T1000 (cell line): Measurements from ENCODE around the gene ITGA11.
"Not testable (repeated sequence)": the region's sequence is repeated elsewhere in the genome, so short reads cannot be mapped to it uniquely, and the experiment has no call there.

Experiments
- DNase-seq: peaks from one replicate; lab custom pipeline; 2025; ENCODE audit warnings: mixed read lengths; lab: John Stamatoyannopoulos, UW

ITGA11 gene

DNA sequence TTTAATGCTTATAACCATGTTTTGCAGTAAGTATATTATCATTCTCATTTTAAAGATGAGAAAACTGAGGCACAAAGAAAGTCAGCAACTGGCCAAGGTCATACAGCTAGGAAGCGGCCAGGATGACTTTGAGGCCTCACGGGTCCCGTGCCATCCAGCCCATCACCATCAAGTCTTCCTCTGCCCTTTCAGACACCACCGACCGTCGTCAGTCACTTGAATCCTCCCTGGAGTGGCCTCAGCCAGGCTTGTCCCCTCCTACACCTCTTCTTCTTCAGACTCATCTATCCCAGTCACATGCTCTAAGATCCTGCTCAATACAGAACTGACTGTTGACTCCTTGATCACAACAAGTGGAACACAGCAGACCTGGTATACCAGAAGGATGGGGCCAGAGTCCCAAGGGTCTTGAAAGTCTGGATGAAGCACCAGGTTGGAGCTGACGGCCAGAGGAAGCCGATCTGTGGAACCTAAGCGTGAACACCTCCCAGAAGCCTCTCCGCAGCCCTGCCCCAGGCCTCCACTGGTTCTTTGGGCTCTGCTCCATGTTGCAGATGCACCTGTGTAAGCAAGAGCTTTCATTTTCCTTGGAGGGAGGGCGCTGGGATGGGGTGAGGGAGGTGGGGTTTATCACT, 22.1 kb downstream of the ITGA11 start:
- no peak for DNase-seq

DNA sequence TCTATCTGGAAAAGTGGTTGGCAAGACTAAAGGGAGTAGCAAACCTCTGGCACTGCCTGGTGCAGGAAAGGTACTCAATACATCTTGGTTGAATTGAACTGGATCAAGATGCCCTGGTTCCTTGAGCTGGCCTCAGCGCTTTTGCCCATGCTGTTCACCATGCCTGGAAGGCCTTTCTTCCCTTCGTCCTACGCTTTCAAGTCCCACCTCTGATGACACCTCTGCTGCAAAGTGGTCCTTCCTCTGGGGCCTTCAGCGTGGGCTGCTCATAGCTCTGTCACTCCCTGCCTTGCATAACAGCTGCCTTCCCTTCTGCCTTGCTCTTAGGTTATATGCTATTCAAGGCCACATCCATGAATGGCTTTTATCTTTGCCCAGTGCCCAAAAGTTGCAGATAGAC, 23.0 kb downstream of the ITGA11 start:
- DNase-seq, result no peak

DNA sequence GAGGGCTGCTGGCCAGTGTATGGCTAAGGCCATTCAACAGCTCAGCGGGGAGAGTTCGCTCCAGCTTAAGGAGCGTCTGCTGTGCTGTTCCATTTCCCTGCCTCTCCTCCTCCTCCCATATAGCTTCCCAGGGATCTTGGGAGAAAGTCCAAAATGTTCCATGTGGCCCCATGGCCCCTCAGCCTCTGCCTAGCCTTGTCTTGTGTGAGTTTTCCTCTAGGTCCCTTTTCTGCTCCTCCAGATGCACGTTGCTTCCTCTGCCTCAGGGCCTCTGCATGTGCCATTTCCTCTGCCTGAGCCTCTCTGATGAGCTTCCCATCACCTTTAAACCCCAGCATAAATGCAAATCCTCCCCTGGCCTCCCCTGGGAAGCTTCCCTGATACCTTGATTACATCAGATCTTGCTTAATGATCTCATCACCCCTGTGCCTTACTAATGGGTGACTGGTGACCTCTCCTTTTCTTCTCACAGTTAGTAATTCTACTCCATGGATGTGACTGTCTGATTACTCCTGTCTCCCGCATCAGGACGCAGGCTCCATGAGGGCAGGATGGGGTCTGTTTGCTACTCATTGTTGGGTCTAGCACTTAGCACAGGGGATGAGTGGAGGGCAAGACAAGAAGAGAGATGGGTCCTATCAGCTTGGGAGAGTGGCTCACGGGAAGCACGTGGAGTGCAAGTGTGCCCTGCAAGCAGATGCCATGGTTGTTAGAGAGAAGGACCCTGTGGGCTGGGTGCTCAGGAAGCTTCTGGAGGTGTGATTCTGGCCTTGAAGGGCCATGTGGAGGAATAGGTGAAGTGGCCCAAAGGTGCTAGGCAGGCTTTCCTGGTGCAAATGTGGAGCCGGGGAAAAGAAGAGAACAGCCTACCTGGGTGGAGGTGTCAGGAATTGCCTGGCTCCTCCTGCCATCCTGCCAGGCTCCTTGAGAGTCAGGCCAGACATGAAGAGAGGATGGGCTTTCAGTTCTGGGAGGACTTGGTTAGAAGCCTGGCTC, 23.8 kb downstream of the ITGA11 start:
- no peak for DNase-seq

DNA sequence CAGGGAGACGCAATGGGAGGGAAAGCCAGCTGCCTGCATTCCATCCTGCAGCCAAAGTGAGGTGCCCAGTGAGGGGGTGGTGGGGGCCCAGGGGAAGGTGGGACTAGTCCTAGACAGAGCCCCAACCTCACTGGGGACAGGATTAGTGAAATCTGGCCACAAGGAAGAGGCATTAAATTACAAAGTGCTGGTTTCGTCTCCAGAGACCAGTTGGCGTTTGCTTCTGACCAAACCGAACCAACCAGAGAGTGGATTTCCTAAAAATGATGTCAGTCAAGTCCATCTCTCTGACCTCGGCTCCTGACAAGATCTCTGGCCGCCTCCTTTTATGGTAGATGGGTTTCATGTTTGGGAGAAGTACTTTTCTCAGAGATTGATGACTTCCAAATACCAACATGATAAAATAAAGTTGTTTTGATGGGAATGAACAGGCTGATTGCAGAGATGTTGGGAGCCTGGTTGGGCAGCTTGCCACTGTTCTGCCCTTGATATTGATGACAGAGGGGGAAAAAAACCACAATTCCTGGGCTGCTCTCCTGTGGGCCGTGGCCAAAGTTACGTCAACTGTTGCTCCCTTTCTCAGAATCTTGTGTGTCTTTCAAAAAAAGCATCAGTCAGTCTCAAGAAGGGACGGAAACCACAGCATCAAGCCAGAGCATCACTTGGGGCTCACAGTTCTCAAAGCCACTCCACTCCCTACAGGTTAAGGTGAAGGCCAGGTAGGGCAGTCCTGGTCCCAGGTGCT, 24.6 kb downstream of the ITGA11 start:
- DNase-seq, result no peak

DNA sequence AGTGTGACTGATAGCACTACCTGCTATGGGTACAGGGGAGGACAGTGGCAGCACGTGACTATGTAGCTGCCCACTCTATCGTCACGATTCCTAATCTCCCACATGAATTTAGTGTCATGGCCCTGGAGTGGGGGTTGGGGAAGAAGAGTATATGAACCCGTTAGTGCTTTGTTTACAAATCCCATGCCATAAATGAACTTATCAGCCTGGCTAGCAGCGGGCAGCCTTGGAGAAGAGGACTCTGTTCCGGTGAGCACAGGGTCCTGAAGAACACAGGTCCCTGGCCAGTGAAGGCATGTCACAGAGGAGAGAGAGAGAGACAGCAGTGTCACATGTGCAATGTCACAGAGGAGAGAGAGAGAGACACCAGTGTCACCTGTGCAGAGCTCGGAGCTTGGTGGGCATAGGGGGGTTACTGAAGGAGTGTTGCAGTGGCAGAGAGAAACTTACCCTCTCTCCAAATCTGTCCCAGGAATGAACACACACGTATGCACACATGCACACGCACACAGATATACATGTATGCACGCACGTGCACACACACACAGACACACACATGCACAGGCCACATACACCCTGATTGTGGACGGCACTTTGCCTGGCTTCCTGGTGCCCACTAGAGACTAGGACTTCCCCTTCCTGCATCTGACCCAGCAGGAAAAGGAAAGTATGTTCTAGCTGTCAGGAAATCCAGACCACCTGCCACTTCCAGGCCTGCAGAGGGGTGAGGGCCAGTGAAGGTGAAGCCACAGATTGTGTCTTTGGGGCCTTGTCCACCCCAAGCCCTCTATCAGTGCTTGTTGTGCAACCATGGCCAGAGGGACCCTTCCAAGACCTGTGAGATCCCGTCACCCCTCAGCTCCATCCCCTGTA, 26.3 kb downstream of the ITGA11 start:
- DNase-seq, result no peak

DNA sequence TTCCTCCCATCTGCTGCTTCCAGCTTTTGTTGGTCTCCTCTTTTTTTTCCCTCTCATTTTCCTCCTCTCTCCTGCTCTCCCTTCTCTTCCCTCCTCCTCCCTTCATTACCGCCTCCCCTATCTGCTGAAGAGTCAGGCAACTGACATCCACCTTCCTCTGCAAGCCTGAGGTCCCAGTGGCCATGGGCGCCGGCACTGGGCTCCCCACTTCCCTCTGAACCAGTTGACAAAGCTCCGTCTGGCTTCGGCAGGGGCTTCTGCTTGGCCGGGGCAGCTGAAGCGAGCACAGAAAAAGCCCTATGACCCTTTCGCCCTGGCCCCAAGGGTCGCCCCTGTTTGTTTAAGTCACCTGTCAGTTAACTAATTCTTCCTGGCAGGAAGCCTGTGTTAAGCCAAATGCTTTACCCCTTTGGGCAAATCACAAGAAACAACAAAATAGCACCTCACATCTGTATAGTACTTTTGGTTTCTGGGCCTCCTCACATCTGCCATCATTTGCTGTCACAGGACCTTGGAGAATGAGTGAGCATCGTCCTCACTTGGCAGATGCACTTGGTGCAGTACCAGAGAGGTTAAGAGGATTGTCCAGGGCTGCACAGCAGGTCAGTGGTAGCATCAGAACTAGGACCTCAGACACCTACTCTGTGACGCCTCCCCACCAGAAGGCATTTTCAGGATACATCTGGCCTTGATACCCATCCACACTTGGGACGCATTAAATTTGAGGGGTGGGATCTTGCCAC, 27.7 kb downstream of the ITGA11 start:
- no peak for DNase-seq

DNA sequence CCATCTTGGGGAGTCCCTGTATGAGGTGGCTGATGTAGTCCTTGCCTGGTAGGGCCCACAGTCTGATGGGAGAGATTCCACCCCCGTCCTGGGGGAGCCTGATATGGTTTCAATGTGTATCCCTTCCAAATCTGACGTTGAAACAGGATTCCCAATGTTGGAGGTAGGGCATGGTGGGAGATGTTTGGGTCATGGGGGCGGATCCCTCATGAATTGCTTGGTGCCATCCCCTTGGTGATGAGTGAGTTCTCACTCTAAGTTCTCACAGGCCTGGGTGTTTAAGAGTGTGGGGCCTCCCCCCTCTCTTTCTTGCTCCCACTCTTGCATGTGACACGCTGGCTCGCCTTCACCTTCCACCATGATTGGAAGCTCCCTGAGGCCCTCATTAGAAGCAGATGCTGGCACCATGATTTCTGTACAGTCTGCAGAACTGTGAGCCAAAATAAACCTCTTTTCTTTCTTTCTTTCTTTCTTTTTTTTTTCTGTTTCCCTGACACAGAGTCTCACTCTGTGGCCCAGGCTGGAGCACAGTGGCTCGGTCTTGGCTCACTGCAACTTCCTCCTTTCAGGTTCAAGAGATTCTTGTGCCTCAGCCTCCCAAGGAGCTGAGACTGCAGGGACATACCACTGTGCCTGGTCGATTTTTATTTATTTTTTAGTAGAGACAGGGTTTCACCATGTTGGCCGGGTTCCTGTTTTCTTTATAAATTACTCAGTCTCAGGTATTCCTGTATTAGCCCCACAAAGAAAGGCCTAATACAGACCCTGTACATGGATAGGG, 28.6 kb downstream of the ITGA11 start:
- DNase-seq, result no peak

DNA sequence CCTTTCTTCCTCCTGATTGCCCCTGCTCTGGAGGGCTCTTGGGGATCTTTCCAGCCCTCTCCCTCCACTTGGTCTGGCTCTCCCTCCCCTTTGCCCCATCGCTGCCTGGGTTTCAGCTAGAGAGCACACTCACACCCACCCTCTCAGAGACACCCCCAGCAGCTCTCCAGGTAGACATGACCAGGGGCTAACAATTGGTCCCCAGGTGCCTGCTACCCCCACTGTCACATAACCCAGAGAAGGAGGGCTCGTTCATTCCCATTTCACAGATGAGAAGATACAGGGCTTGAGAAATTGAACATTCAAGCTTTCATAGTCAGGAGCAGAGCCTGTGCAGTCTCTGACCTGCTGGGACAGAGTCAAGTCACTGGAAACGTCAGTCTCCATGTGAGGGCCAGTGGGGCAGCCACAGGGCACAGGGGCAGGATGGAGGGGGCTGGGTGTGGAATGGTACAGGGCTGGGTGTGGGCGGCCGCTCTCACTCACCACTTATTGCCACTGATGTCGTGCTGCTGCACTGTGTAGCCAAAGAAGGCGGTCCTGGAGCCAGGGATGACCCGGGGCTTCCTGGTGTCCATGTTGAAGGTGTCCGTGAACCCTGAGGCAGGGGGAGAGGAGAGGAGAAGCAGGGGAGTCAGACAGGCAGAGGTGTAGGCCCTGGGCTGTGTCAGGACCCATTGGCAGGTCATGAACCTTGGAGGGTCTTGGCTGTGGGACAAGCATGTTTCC, 29.4 kb downstream of the ITGA11 start:
- DNase-seq, result no peak

DNA sequence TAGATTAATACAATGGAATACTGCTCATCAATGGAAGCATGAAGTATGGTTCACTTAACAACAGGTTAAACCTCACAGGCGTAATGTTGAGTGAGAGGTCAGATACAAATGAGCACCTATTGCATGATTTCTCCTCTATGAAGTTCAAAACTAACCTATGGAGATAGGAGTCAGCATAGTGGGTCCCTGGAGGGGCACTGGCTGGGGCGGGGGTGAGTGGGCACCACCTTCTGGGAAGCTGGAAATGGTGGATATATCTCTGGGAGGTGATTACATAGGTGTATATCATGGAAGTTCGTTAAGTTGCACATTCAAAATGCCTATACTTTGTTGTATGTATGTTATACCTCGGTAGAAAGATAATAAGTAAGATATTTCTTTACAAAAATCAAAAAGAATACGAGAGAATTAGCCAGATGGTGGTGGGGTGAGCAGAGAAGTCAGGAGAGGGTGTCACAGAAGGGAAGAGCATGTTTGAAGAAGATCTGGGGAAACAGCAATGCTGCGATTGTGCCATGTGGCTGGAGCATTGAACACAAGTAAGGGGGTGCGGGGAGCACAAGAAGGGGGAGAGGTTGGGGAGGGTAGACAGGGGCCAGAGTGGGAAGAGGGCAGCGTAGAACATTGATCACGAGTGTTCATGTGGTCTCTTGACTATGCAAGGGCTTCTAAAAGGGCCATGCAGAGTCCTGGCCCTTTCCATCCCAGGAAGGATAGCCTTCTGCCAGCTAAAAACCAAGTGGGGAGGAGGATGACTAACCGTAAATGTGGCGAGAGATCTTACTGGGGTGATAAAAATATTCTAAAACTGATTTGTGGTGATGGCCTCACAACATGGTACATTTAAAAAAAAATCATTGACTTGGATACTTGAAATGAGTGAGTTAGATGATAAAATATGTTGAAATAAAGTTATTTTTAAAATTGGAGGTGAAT, 30.2 kb downstream of the ITGA11 start:
- no peak for DNase-seq

DNA sequence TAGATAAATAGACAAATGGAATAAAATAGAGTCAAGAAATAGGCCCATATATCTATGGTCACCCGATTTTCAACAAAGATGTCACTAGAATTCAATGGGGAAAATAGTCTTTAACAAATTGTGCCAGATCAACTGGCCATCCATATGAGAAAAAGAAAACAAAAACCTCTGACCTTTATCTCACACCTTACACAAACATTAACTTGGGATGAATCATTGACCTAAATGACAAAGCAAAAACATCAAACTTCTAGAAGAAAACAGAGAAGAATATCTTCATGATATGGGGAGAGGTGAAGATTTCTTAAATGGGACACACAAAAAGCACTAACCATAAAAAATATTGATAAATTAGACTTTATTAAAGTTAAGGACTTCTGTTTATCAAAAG, 31.9 kb downstream of the ITGA11 start:
- no peak for DNase-seq

DNA sequence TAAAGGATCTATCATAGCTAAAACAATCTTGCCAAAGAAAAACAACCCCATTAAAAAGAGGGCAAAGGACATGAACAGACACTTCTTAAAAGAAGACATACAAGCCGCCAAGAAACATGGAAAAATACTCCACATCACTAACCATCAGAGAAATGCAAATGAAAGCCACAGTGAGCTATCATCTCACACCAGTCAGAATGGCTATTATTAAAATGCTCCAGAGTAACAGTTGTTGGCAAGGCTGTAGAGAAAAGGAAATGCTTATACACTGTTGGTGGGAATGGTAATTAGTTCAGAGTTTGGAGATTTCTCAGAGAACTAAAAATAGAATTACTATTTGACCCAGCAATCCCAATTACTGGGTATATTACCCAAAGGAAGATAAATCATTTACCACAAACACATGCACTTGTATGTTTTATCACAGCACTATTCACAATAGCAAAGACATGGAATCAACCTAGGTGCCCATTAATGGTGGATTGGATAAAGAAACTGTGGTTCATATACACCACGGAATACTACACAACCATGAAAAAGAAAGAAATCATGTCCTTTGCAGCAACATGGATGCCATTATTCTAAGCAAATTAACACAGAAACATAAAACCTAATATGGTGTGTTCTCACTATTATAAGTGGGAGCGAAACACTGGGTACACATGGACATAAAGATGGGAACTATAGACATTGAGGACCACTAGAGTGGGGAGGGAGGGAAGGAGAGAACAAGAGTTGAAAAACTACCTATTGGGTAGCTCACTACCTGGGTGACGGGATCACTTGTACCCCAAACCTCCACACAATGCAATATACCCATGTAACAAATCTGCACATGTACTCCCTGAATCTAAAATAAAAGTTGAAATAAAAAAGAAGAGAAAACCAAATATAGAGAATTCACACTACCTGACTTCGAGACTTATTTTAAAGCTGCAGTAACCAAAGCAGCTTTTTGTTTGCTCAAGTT, 32.6 kb downstream of the ITGA11 start:
- no peak for DNase-seq

DNA sequence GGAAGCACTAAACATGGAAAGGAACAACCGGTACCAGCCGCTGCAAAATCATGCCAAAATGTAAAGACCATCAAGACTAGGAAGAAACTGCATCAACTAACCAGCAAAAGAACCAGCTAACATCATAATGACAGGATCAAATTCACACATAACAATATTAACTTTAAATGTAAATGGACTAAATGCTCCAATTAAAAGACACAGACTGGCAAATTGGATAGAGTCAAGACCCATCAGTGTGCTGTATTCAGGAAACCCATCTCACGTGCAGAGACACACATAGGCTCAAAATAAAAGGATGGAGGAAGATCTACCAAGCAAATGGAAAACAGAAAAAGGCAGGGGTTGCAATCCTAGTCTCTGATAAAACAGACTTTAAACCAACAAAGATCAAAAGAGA, 34.0 kb downstream of the ITGA11 start:
- not testable (repeated sequence) for DNase-seq

DNA sequence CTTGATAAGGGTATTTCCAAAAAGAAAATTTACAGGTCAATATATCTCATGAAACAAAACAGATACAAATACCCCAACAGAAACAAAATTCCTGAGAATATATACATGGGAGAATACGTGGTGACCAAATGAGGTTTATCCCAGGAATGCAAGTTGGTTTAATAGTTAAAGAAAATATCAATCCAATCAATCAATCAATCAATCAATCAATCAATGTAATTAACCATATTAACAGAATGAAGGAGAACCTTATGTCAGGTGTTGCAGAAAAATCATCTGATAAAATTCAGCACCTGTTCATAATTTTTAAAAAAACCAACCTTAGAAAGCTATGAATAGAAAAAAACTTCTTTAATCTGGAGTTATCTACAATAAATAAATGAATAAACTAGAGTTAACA, 35.9 kb downstream of the ITGA11 start:
- DNase-seq, result no peak

DNA sequence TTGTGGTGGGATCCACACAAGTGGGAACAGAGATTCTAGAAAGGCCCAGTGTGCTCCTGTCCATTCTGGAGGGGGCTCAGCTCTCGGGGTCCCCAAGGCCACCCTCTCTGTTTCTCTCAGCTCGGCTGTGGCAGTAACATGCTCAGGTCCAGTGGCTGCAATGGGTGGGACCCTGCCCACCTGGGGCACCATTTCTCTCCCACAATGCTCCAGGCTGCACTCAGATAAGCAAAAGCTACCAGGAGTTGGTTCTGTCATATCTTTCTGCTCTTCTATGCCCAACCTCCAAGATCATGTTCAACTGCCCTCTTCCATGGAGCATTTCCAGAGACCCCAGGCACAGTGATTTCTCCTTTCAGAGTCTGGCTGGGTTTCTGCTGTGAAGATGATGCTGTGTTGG, 40.8 kb downstream of the ITGA11 start:
- no peak for DNase-seq

DNA sequence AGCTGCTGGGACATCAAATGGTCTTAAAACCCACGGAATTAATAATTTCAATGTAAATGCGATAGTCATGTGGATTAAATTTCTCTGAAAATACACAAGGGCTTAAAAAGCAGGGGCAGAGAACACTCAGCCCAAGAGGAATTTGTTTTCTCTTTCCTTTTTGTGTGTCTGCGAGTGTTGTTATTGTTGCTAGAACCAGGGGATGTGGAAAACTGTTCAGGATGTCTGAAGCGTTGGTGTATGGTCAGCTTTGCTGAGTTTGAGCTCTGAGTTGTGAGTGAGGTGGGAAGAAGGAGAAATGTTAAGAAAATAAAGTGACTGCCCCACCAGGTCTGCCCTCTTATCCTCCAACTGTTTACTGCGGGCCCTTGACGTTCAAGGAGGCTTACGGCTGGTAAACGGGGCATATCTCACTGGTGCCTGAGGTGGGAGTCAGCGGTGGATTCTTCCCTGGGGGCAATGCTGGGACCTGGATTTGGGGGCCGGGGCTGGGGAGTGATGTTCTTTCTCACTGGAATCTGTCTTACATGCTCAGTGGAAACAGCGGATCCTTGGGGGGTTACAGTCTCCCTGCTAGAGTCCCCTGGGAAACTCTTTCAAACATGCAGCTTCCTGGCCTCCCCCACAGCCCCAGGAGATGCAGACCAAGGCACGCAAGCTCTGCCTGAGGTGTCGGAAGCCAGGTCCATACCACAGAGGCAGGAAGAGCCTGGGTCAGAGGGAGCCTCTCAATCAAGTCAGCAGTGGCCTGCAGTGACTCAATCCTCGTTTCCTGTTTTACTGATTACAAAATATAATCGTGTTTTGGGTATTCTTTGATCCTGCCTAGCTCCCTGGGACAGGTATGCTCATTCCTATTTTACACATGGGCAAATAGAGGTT, 41.8 kb downstream of the ITGA11 start:
- peak; percentile 54 for DNase-seq
